ENCODE measurements around the gene CACNB4. TPM values are rescaled to one million over a fixed set of nuclear protein-coding genes. Genes with fewer than 3 reads are reported as not detected.

Gene CACNB4
- total and polyA plus RNA-seq, 9 of the 15 experiments (the other 6 are each of a cell fraction or from before 2014, with no cell fraction given): 0.01 to 0.20 (median 0.04) TPM; not detected in 1

GRCh38 chr2:152011724-152012123 lies 87.1 kb downstream of the CACNB4 start:
- Histone ChIP-seq H3K9ac (ENCODE audit: insufficient read depth in 1 of 2, low read depth in 2 of 2, low read length in 2 of 2) (no peak overlapping the region), H3K4me3 (no peak overlapping the region), H3K36me3 (ENCODE audit: control insufficient read depth, insufficient read depth, low read length) (no peaks in the 10 kb centered on the region), H3K27ac (ENCODE audit: extremely low read depth, low read depth, low read length) (no peak overlapping the region), H4K20me1 (replicated peaks; ENCODE audit: control insufficient read depth, insufficient read depth, low read length) (no peaks in the 10 kb centered on the region), H2AFZ (ENCODE audit: low read depth, low read length) (no peak overlapping the region), H3K4me2 (ENCODE audit: insufficient read depth, low read length) (no peak overlapping the region), H3K27me3 (ENCODE audit: control insufficient read depth in 2 of 2, insufficient read depth in 2 of 2, low read length in 2 of 2) (peaks cover 19 to 33% of the 10 kb centered on the region in 2 experiments), H3K9me3 (replicated peaks; ENCODE audit: control insufficient read depth, insufficient read depth, low read depth, low read length) (no peaks in the 10 kb centered on the region), H3K79me2 (ENCODE audit: control insufficient read depth, insufficient read depth, low read length) (no peaks in the 10 kb centered on the region), H3K4me1 (replicated peaks in 1 of 2; ENCODE audit: control insufficient read depth in 2 of 2, insufficient read depth in 2 of 2, low read length in 2 of 2) (no peaks in the 10 kb centered on the region), H3K9me1 (ENCODE audit: control insufficient read depth, insufficient read depth, low read length) (no peaks in the 10 kb centered on the region)
- ChIA-PET CTCF (ENCODE audit: low intra/inter-chr PET ratio) (no interaction called here), POLR2A (interaction anchor here (0.7 to 1.5 kb wide), 2 partner anchors 10 to 248 kb away, joined by 3 to 4 read pairs; no protein-coding TSS in a partner anchor)
- in situ Hi-C loops (cut with MboI): loop anchor here (5.0 to 25.0 kb wide), 2 partner anchors 399 to 504 kb away; no protein-coding TSS in a partner anchor
- WGBS (ENCODE audit: insufficient coverage, low coverage, missing lambda C conversion rate): 3% methylated on average over 2 of the region's 2 CpGs
- ATAC-seq (no peak), DNase-seq (ENCODE audit: extremely low read depth in 1 of 4, low spot score in 3 of 4) (no peak), FAIRE-seq (no peak)
- BruUV-seq (replicated peaks): no TSS peak
- intact Hi-C loops (cut with micrococcal nuclease): no loop called here
- TF ChIP-seq ATF3 (IDR thresholded peaks at IDR 0.05) (no peak), ATF3 (CRISPR knock-in tag; conservative IDR thresholded peaks at IDR 0.05) (no peak), ZNF143 (CRISPR knock-in tag; IDR thresholded peaks at IDR 0.05) (no peak), FOXK1 (CRISPR knock-in tag; IDR thresholded peaks at IDR 0.05; ENCODE audit: borderline replicate concordance) (no peak), NR1H2 (CRISPR knock-in tag; IDR thresholded peaks at IDR 0.05) (no peak), ZNF766 (CRISPR knock-in tag; conservative IDR thresholded peaks at IDR 0.05) (no peak), YY1 (IDR thresholded peaks at IDR 0.05; ENCODE audit: borderline replicate concordance in 1 of 3, control insufficient read depth in 1 of 3, extremely low read depth in 1 of 3, insufficient read depth in 3 of 3, insufficient read length in 1 of 3, insufficient replicate concordance in 2 of 3, low read depth in 1 of 3, low read length in 2 of 3) (no peak), REST (IDR thresholded peaks at IDR 0.05; ENCODE audit: borderline replicate concordance) (no peak), REST (CRISPR knock-in tag; IDR thresholded peaks at IDR 0.05; ENCODE audit: low read depth) (no peak), ZNF354B (CRISPR knock-in tag; IDR thresholded peaks at IDR 0.05) (no peak), CREBBP (IDR thresholded peaks at IDR 0.05; ENCODE audit: low read depth, low read length) (no peak), NFIX (CRISPR knock-in tag; IDR thresholded peaks at IDR 0.05; ENCODE audit: low read depth) (no peak), IRF2 (CRISPR knock-in tag; IDR thresholded peaks at IDR 0.05) (no peak)

Measured in K562 (cell line).